Ammon's horn (tissue), 1 donor: Measurements from ENCODE around the gene ZNF519.
A peak's percentile ranks its signal among the peaks of the same experiment; 100 is the strongest.
"Not testable (repeated sequence)": the region's sequence is repeated elsewhere in the genome, so short reads cannot be mapped to it uniquely, and the experiment has no call there.

Source experiments
- DNase-seq: peaks from one replicate; pipeline ENCODE4 v3.0.0-alpha.2; 2016; ENCODE audit warnings: low spot score

ZNF519 gene

DNA sequence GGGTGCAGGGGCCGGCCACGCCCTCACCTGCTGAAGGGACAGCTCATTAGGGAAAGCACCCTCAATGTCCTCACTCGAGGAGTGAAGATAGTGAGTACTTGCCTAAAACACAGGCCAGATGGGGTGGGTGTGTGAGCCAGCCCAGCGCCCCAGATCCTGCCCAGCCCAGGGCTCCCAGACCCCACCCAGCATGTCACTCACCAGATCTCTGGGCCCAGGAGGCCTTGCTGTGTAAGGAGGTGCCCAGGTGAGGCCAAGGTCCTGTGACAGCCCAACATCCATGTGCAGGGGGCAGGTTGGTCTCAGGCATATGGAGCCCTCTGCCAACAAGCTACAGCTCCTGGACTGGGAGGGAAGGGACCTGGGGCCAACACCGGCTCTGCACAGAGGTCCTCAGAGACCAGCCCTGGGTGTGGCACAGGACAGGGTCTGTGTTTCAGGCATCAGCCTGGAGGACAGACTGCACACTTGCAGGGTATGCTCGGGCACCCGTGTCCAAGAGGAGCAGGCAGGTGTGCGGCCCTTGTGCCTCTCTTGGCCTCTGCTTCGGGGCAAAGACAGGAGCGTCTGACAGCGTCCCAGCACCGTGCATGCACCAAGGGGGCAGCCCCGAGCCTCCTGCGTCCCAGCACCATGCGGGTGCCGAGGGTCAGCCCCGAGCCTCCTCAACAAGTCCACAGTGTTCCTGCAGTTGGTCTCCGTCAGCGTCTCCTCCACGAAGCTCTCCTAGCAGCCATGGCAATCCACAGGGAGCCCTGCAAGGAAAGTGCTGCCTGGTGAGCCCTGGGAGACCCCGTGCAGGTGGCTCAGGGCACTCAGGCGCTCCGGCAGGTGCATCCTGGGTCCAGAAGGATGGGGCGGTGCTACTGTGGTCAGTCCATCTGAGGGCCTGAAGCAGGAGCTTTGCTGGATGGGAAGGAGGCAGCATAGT lies 16.0 kb upstream of the ZNF519 start:
- not testable (repeated sequence) for DNase-seq

GRCh38 chr18:14146771-14147170 lies 14.5 kb upstream of the ZNF519 start:
- not testable (repeated sequence) for DNase-seq

GRCh38 chr18:14145581-14146338 lies 13.5 kb upstream of the ZNF519 start:
- DNase-seq, result not testable (repeated sequence)

GRCh38 chr18:14145021-14145420 lies 12.8 kb upstream of the ZNF519 start:
- DNase-seq, result not testable (repeated sequence)

DNA sequence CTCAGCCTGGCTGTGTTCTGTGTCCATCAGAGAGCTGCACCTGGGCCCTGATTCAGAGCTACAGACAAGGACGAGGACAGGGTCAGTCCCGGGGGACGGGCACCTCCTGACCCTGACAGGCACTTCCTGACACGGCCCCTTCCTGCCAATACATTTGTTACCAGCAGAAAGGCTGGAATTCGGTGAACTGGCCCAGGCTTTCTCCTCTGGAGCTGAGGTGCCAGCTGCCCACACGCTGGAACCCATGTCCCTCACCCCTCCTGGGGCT lies 12.3 kb upstream of the ZNF519 start:
- DNase-seq, result no peak

- DNase-seq, result not testable (repeated sequence)
These were observed 11.8 kb upstream of the ZNF519 start for GRCh38 chr18:14143871-14144627.

- not testable (repeated sequence) for DNase-seq
These were observed 11.2 kb upstream of the ZNF519 start for GRCh38 chr18:14143396-14143795.

DNA sequence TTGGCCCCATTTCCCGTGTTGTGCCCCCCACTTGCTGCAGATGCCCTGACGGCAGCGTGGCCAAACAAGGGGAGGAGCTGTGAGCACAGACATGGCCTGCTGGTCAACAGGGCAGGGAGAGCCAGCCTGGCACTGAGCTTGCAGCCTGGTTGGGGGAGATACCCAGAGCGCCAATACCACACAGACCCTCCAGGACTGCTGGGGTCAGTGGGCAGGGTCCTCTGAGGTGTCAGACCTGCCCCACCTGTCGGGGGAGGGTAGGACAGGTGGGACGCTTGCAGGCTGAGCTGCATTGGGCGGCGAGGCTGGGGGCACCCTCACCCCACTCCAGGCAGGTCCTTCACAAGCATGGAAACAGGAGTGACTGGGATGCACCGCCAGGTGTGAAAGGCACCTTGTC lies 9.9 kb upstream of the ZNF519 start:
- not testable (repeated sequence) for DNase-seq

DNA sequence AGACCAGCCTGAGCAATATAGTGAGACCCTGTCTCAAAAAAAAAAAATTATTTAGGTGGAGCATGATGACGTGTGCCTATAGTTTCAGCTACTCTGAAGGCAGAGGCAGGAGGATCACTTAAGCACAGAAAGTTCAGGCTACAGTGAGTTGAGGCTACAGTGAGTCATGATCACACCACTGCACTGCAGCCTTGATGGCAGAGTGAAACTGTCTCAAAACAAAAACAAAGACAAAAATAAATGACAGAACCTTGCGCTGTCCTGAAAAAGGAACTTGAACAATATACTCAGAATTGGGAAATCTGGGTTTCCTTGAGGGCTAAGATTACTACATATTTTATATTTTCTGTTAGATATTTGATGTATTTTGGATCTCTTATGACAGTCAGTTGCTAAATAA lies 7.3 kb upstream of the ZNF519 start:
- DNase-seq, result not testable (repeated sequence)

- DNase-seq, result not testable (repeated sequence)
These were observed 5.7 kb upstream of the ZNF519 start for GRCh38 chr18:14137971-14138370.

DNA sequence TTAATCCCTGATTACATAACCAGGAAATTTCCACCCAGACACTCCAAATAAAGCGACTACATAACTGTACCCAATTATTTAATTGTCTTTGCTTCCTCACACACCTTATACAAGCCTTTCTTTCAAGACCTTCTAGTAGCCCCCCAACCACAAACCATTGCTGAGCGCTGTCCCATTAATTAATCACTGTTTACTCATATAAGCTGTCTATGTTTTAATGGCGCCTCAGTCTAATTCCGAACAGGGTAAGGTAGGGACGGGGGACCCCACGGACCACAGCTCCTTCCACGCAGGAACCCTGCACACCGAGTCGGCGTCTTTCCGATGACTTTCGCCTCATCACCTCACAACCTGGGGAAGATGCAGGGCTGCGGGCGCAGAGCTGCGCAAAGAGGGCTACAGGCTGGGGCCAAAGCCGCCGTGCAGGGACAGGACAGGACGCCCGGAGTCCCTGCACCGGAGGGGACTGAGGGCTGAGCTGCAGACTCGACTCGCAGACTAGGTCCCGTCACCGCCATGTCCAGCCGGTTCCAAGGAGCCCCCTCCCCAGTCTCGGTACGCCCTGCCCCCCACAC lies 452 bp downstream of the ZNF519 start:
- DNase-seq, result not testable (repeated sequence)

- DNase-seq, result not testable (repeated sequence)
These were observed 1.4 kb downstream of the ZNF519 start for GRCh38 chr18:14130804-14131203.

DNA sequence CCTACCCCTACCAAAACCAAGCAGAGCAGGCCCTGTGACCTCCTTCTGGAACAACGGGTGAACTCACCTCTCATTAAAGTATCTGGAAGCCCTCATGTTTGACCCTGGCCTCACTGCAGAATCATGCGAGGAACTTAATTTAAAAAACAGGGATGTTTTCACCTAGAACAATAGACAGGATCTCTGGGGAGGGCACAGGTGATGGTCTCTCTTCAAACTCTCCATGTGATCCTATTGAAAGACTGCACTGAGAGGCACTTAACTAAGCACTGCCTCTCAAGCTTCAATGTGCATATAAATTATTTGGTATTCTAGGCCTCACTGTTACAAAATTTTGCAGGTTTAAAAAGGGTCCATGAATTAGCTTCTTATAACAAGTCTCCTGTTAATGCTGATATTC lies 7.5 kb downstream of the ZNF519 start:
- DNase-seq, result no peak

DNA sequence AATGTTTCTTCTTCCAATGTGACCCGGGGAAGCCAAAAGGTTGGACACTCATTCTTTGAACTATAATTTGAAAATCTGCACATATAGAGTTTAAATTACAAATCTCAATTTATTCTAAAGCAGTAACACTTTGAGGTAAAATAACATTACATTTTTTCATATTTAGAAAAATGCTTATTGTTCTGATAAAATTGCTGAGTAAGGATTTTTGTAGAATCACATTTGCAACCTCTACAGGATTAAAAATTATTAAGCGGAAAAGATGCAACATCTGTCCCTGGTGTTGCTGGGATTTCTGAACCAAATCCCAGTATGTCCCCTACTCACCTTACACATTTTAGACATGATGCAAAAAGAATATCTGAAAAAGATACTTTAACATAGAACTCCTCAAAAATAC lies 10.1 kb downstream of the ZNF519 start:
- no peak for DNase-seq

GRCh38 chr18:14120926-14121325 lies 11.3 kb downstream of the ZNF519 start:
- no peak for DNase-seq

DNA sequence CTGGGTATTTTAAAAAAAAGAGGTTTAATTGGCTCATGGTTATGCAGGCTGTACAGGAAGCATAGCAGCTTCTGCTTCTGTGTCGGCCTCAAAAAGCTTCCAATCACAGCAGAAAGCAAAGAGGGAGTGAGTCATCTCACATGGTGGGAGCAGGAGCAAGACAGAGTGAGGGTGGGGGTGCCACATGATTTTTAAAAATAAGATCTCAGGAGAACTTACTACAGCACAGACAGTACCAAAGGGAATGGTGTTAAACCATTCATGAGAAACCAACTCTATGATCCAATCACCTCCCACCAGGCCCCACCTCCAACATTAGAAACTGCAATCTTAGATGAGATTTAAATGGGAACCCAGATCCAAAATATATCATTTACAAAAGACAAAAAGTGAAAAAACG lies 14.6 kb downstream of the ZNF519 start:
- peak; percentile 58 for DNase-seq

GRCh38 chr18:14106906-14107305 lies 25.3 kb downstream of the ZNF519 start:
- DNase-seq, result no peak

GRCh38 chr18:14104906-14105748 lies 27.1 kb downstream of the ZNF519 start:
- no peak for DNase-seq

DNA sequence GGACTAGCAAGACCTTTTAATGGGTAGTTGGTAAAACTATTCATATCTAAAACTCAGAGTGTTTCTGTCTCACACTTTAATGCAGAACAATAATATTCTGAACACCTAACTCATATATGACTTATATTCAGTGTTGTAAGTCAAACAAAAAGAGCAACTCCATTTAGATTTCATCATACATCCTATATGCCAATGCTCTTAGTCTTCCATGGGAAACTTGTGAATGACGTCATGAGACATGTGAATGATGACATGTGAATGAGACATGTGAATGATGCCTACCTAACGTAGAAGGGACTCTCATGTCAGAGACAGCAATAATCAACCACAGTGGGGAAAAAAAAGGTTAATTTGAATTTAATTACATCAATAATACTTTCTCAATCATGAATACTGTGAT lies 28.0 kb downstream of the ZNF519 start:
- DNase-seq, result no peak

- no peak for DNase-seq
These were observed 31.5 kb downstream of the ZNF519 start for GRCh38 chr18:14100503-14101286.
